GM12872 (cell line): ENCODE data around the gene UCHL5.

Source experiments
- TF ChIP-seq, protein P1 (sequence below): IDR thresholded peaks from 3 replicates; pipeline ENCODE4 v1.5.1; 2011; ENCODE audit warnings: low read depth, mild to moderate bottlenecking, low read length, moderate library complexity; ENCODE audit not compliant: insufficient read depth

Gene UCHL5

DNA sequence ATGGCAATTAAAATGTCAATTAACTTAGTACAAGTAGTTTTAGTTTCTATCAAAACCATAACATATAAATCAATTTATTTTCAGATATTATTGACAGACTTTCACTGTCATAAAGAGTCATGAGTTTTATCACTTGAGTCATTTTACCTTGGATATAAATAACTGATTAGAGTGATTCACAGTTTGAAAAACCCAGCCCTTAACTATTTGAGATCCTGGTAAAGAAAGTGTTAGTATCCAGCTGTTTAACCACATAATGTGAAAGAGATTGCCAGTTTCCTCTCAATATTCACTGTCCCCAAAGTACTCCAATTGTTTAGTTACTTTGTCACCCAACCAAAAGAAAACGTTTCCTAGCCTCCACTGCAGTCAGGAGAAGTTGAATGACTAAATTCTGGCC is 91.3 kb downstream of the UCHL5 start:
- TF ChIP-seq, protein P1, sequence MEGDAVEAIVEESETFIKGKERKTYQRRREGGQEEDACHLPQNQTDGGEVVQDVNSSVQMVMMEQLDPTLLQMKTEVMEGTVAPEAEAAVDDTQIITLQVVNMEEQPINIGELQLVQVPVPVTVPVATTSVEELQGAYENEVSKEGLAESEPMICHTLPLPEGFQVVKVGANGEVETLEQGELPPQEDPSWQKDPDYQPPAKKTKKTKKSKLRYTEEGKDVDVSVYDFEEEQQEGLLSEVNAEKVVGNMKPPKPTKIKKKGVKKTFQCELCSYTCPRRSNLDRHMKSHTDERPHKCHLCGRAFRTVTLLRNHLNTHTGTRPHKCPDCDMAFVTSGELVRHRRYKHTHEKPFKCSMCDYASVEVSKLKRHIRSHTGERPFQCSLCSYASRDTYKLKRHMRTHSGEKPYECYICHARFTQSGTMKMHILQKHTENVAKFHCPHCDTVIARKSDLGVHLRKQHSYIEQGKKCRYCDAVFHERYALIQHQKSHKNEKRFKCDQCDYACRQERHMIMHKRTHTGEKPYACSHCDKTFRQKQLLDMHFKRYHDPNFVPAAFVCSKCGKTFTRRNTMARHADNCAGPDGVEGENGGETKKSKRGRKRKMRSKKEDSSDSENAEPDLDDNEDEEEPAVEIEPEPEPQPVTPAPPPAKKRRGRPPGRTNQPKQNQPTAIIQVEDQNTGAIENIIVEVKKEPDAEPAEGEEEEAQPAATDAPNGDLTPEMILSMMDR: no peak

DNA sequence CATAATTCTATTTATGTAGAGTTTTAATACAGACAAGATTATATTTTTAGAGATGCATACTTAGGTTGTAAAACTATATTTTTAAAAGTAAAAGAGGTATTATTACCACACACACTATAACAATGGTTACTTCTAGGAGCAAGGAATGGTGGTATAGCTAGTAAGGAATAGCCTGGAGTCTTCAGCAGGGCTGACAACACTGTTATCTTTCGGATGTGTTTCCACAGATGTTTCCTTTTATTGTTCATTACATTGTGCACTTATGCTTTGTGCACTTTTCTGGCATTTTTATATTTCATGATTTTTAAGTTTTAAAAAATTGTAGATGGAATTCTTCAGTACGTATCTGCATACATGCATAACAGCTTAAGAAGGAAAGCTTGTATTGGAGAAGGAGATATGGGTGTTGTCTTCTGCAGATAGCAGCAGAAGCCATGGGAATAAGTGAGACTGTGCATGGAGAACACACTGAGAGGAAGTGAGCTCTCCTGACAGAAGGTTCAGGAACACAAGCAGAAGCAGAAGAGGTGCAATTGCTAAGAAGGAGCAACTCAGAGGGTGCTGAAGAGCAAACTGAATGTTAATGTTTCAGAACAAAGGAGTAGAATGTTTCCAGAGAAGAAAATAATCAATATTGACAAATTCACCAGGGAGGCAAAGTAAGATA is 91.8 kb downstream of the UCHL5 start:
- TF ChIP-seq, protein P1: no peak

DNA sequence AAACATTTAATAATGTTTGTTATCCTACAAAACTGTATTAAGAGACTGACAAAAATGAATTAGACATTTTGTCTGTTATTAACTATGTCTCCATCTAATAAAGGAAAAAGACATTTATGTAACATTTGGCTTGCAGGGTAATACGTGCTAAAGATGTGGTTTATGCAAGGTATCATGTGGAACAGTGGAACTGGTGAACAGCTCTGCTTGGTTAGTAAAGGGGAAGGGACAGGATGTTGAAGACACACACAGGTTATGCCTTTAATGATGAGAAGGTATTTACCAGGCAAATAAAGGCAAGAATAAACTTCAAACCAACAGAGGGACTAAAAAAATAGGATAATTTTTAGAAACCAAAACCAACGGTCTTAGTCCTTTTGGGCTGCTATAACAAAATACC is 93.1 kb downstream of the UCHL5 start:
- TF ChIP-seq, protein P1: no peak

DNA sequence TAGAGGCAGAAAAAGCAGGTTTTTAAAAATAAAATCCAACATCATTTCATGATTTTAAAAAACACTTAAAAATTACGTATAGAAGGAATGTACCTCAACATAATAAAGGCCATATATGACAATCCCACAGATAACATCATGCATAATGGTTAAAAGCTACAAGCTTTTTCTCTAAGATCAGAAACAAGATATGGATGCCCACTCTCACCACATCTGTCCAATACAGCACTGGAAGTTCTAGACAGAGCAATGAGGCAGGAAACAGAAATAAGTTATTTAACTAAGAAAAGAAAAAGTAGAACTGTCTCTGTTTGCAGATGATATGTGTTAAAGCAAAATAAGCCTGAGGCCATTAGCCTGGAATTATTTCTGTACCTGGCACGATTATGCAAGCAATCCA is 96.3 kb downstream of the UCHL5 start:
- TF ChIP-seq, protein P1: no peak
